H9 (cell line): ENCODE data around the gene TSPEAR. TPM values are rescaled to one million over a fixed set of nuclear protein-coding genes. Genes with fewer than 3 reads are reported as not detected.

Experiments
- DNase-seq: peaks from one replicate; pipeline ENCODE4 v3.0.0-alpha.2; 2017
- H2AFZ ChIP-seq: one replicate; pipeline ENCODE4 v1.6.1; 2013; ENCODE audit warnings: mild to moderate bottlenecking, low read length, control low read depth, moderate library complexity
- H2AK5ac ChIP-seq: 2 replicates; pipeline ENCODE4 v1.6.1; 2013; ENCODE audit warnings: low read length, control low read depth, mixed read lengths; ENCODE audit not compliant: insufficient read length
- H2BK120ac ChIP-seq: one replicate; pipeline ENCODE4 v1.6.1; 2013; ENCODE audit warnings: low read depth, mild to moderate bottlenecking, low read length, control low read depth, inconsistent platforms; ENCODE audit not compliant: poor library complexity, severe bottlenecking
- H2BK12ac ChIP-seq: 2 replicates; pipeline ENCODE4 v1.6.1; 2013; ENCODE audit warnings: low read length, control low read depth, mixed read lengths, low read depth; ENCODE audit not compliant: insufficient read length
- H2BK15ac ChIP-seq: 2 replicates; pipeline ENCODE4 v1.6.1; 2013; ENCODE audit warnings: low read depth, low read length, control low read depth
- H2BK20ac ChIP-seq: one replicate; pipeline ENCODE4 v1.6.1; 2013; ENCODE audit warnings: low read depth, mild to moderate bottlenecking, low read length, control low read depth, inconsistent platforms; ENCODE audit not compliant: poor library complexity, severe bottlenecking
- H2BK5ac ChIP-seq: 2 replicates; pipeline ENCODE4 v1.6.1; 2013; ENCODE audit warnings: low read length, control low read depth, mixed read lengths; ENCODE audit not compliant: insufficient read length
- H3K14ac ChIP-seq: 2 replicates; pipeline ENCODE4 v1.6.1; 2013; ENCODE audit warnings: low read length, control low read depth; ENCODE audit not compliant: insufficient read depth
- H3K18ac ChIP-seq: 2 replicates; pipeline ENCODE4 v1.6.1; 2013; ENCODE audit warnings: low read depth, mild to moderate bottlenecking, mixed read lengths, low read length, control low read depth; ENCODE audit not compliant: insufficient read length
- H3K23ac ChIP-seq: 2 replicates; pipeline ENCODE4 v1.6.1; 2013; ENCODE audit warnings: low read length, control low read depth, mixed read lengths, low read depth; ENCODE audit not compliant: insufficient read length
- H3K23me2 ChIP-seq: 2 replicates; pipeline ENCODE4 v1.6.1; 2013; ENCODE audit warnings: low read depth, mild to moderate bottlenecking, mixed read lengths, low read length, control low read depth; ENCODE audit not compliant: insufficient read length, poor library complexity, severe bottlenecking
- H3K27ac ChIP-seq: 2 replicates; pipeline ENCODE4 v1.5.1; 2013; ENCODE audit warnings: low read length, control low read depth, mixed read lengths, low read depth; ENCODE audit not compliant: insufficient read length
- H3K27me3 ChIP-seq: 2 replicates; pipeline ENCODE4 v1.6.1; 2013; ENCODE audit warnings: low read length, control low read depth, inconsistent platforms; ENCODE audit not compliant: insufficient read depth
- H3K4ac ChIP-seq: 2 replicates; pipeline ENCODE4 v1.6.1; 2013; ENCODE audit warnings: low read depth, mild to moderate bottlenecking, control low read depth, inconsistent platforms, low read length, moderate library complexity
- H3K4me1 ChIP-seq: 2 replicates; pipeline ENCODE4 v1.6.1; 2013; ENCODE audit warnings: low read length, control low read depth, inconsistent platforms; ENCODE audit not compliant: insufficient read depth
- H3K4me2 ChIP-seq: 2 replicates; pipeline ENCODE4 v1.6.1; 2013; ENCODE audit warnings: low read length, control low read depth, mixed read lengths; ENCODE audit not compliant: insufficient read length, insufficient read depth
- H3K56ac ChIP-seq: 2 replicates; pipeline ENCODE4 v1.6.1; 2013; ENCODE audit warnings: low read depth, mild to moderate bottlenecking, mixed read lengths, low read length, control low read depth; ENCODE audit not compliant: insufficient read length
- H3K79me1 ChIP-seq: 2 replicates; pipeline ENCODE4 v1.6.1; 2013; ENCODE audit warnings: low read depth, mild to moderate bottlenecking, moderate library complexity, low read length, control low read depth, inconsistent platforms; ENCODE audit not compliant: insufficient read depth, poor library complexity, severe bottlenecking
- H3K79me2 ChIP-seq: 2 replicates; pipeline ENCODE4 v1.6.1; 2013; ENCODE audit warnings: low read length, control low read depth, inconsistent platforms; ENCODE audit not compliant: insufficient read depth
- H3K9ac ChIP-seq: 2 replicates; pipeline ENCODE4 v1.6.1; 2013; ENCODE audit warnings: low read length, control low read depth, mixed read lengths; ENCODE audit not compliant: insufficient read length; ENCODE audit errors: extremely low read depth
- H3K9me3 ChIP-seq: one replicate; pipeline ENCODE4 v1.6.1; 2013; ENCODE audit warnings: low read depth, low read length, inconsistent platforms; ENCODE audit not compliant: control insufficient read depth
- H3T11ph ChIP-seq: one replicate; pipeline ENCODE4 v1.6.1; 2013; ENCODE audit warnings: mild to moderate bottlenecking, low read length, control low read depth, inconsistent platforms
- H4K20me1 ChIP-seq: one replicate; pipeline ENCODE4 v1.6.1; 2013; ENCODE audit not compliant: control insufficient read depth, insufficient read length, insufficient read depth
- H4K5ac ChIP-seq: 2 replicates; pipeline ENCODE4 v1.6.1; 2013; ENCODE audit warnings: low read depth, mild to moderate bottlenecking, mixed read lengths, low read length, control low read depth; ENCODE audit not compliant: insufficient read length
- H4K8ac ChIP-seq: replicated peaks from 2 replicates; pipeline ENCODE4 v1.6.1; 2013; ENCODE audit warnings: low read length, control low read depth, mixed read lengths, low read depth; ENCODE audit not compliant: insufficient read length
- H4K91ac ChIP-seq: 2 replicates; pipeline ENCODE4 v1.6.1; 2013; ENCODE audit warnings: low read depth, mild to moderate bottlenecking, moderate library complexity, mixed read lengths, low read length, control low read depth; ENCODE audit not compliant: insufficient read length
- H3K27ac Mint-ChIP-seq, 3 experiments: 2 replicates in 2 of 3; 3 replicates in 1 of 3; pipeline ENCODE4 v1.8.0; 2020 to 2021; ENCODE audit warnings: mixed read lengths in 3 of 3, mild to moderate bottlenecking in 1 of 3, moderate library complexity in 1 of 3
- H3K27me3 Mint-ChIP-seq: 2 replicates; pipeline ENCODE4 v1.8.0; 2021; ENCODE audit warnings: low read depth, mild to moderate bottlenecking, moderate library complexity, mixed read lengths
- H3K36me3 Mint-ChIP-seq, 3 experiments: 2 replicates in 2 of 3; 3 replicates in 1 of 3; pipeline ENCODE4 v1.8.0; 2020 to 2021; ENCODE audit warnings: low read depth in 3 of 3, mixed read lengths in 3 of 3; ENCODE audit not compliant: insufficient read depth in 1 of 3
- H3K4me1 Mint-ChIP-seq, 2 experiments: 2 replicates each; pipeline ENCODE4 v1.8.0; 2020; ENCODE audit warnings: mixed read lengths in 2 of 2
- H3K4me3 Mint-ChIP-seq, 2 experiments: 2 replicates in 1 of 2; 3 replicates in 1 of 2; pipeline ENCODE4 v1.8.0; 2020 to 2021; ENCODE audit warnings: mild to moderate bottlenecking in 2 of 2, mixed read lengths in 2 of 2, moderate library complexity in 1 of 2
- H3K9me3 Mint-ChIP-seq, 2 experiments: 2 replicates in 1 of 2; 3 replicates in 1 of 2; pipeline ENCODE4 v1.8.0; 2020; ENCODE audit warnings: mild to moderate bottlenecking in 2 of 2, mixed read lengths in 2 of 2, moderate library complexity in 1 of 2
- WGBS: extraction: QIAGEN DNeasy Blood & Tissue Kit; methylation state at CpG from one replicate; pipeline ENCODE4 v1.1.7; 2013; ENCODE audit warnings: missing lambda C conversion rate, low lambda C conversion rate, mixed read lengths; ENCODE audit not compliant: insufficient read length; ENCODE audit errors: extremely low coverage; 5-methylcytosine and 5-hydroxymethylcytosine counted together
- total RNA-seq: library from RNA; stranded (reverse); gene quantifications from 2 replicates; pipeline ENCODE4 v1.2.1, GENCODE V29; 2021
- TF ChIP-seq, protein P1 (sequence below): fragments of 200-600 bp; sonication (generic); conservative IDR thresholded peaks from 3 replicates; pipeline ENCODE4 v1.8.0; 2021; ENCODE audit warnings: antibody characterized with exemption, mild to moderate bottlenecking

TSPEAR gene
- total RNA-seq, 1 experiment from 2014 or later, result 1.3 TPM

DNA sequence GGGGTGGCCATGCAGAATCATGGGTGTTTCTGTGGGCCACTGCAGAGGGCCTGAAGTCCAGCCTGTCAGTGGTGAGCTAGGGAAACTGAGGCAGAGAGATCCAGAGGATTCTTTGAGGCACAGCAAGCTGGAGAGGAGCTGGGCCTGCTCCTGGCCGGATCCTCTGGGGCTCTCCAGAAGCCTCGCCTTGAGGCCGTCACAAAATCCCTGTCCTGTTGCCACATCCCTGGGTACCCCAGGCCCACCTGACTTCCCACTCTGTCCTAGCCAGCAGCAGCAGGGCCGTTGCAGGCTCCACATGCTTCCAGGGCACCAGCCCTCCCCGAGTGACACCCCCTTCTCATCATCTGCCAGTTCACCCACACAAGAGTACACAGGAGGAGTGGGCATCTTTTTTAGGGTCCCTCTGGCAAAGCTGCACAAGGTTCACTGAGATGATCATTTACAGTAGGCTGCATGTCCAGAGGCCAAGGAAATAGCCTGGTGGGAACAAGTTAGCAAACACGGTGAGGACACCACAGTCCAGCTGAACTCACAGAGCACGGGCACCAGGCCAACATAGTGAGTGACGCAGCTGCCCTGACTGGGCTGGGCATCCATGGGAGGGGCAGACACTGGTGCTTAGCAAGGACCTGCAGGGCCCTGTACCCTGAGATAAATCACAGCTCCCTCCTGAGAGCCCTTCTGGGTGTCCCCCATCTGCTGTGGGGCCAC lies 25.1 kb upstream of the TSPEAR start:
- no peaks in the 10 kb centered on the region for H4K20me1 ChIP-seq
- no peak overlapping the region for H2BK12ac ChIP-seq
- H3K27me3 ChIP-seq, result no peaks in the 10 kb centered on the region
- H3K4me1 ChIP-seq, result no peaks in the 10 kb centered on the region
- H3K56ac ChIP-seq, result no peak overlapping the region
- no peak overlapping the region for H3K23ac ChIP-seq
- peaks cover 59 to 60% of the 10 kb centered on the region in 2 experiments for H3K4me1 Mint-ChIP-seq
- no peak overlapping the region for H4K5ac ChIP-seq
- no peaks in the 10 kb centered on the region for H3K79me1 ChIP-seq
- no peak overlapping the region for H2AFZ ChIP-seq
- no peak overlapping the region for H2BK15ac ChIP-seq
- no peak overlapping the region for H2BK120ac ChIP-seq
- H3K18ac ChIP-seq, result no peak overlapping the region
- H3K9me3 ChIP-seq, result no peaks in the 10 kb centered on the region
- H3K27me3 Mint-ChIP-seq, result peaks cover 9% of the 10 kb centered on the region
- no CpG with 5 or more reads among the region's 8 CpGs for WGBS
- H2BK5ac ChIP-seq, result no peak overlapping the region
- TF ChIP-seq, protein P1, sequence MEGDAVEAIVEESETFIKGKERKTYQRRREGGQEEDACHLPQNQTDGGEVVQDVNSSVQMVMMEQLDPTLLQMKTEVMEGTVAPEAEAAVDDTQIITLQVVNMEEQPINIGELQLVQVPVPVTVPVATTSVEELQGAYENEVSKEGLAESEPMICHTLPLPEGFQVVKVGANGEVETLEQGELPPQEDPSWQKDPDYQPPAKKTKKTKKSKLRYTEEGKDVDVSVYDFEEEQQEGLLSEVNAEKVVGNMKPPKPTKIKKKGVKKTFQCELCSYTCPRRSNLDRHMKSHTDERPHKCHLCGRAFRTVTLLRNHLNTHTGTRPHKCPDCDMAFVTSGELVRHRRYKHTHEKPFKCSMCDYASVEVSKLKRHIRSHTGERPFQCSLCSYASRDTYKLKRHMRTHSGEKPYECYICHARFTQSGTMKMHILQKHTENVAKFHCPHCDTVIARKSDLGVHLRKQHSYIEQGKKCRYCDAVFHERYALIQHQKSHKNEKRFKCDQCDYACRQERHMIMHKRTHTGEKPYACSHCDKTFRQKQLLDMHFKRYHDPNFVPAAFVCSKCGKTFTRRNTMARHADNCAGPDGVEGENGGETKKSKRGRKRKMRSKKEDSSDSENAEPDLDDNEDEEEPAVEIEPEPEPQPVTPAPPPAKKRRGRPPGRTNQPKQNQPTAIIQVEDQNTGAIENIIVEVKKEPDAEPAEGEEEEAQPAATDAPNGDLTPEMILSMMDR, result no peak
- no peak overlapping the region for H3K4me2 ChIP-seq
- H3K4me3 Mint-ChIP-seq, result peak overlapping the region in 1 of 2 experiments; percentile 6; a peak in 2 of 5 replicates
- peaks cover 0 to 4% (median 2%) of the 10 kb centered on the region in 3 experiments; a peak in 3 of 7 replicates for H3K36me3 Mint-ChIP-seq
- H3T11ph ChIP-seq, result no peak overlapping the region
- no peaks in the 10 kb centered on the region for H3K23me2 ChIP-seq
- no peaks in the 10 kb centered on the region for H3K9me3 Mint-ChIP-seq
- no peaks in the 10 kb centered on the region for H3K79me2 ChIP-seq
- peak overlapping the region in 1 of 3 experiments; percentile 62; a peak in 1 of 7 replicates for H3K27ac Mint-ChIP-seq
- H4K8ac ChIP-seq, result no peak overlapping the region
- H2AK5ac ChIP-seq, result no peak overlapping the region
- no peak overlapping the region for H3K4ac ChIP-seq
- H3K27ac ChIP-seq, result no peak overlapping the region
- H4K91ac ChIP-seq, result no peak overlapping the region
- peak; percentile 8 for DNase-seq
- no peak overlapping the region for H2BK20ac ChIP-seq
- no peak overlapping the region for H3K9ac ChIP-seq
- H3K14ac ChIP-seq, result peak overlapping the region; percentile 14
